Dedifferentiated amniotic fluid mesenchymal stem cell (primary cell): ENCODE data around the gene GADL1.

ENCODE experiments used
- DNase-seq: peaks from one replicate; pipeline ENCODE4 v3.0.0-alpha.2; 2016; ENCODE audit errors: extremely low spot score

GADL1 gene

DNA sequence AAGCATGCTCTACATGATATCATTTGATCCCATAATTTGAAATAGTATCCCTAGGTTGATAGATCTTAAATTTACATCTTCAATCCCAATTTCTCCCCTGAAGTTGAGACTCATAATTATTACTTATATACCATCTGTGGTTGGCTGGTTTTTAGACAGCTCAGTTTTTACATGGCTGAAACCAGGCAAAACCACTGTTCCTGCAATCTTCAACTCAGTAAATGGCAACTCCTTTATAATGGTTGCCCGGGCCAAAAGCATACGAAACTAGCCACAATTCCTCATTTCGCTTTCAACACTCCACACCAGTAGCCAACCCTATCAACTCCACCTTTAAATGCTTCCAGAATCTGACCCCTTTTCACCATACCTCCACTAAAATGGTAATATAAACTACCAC is 169.6 kb downstream of the GADL1 start:
- no peak for DNase-seq

DNA sequence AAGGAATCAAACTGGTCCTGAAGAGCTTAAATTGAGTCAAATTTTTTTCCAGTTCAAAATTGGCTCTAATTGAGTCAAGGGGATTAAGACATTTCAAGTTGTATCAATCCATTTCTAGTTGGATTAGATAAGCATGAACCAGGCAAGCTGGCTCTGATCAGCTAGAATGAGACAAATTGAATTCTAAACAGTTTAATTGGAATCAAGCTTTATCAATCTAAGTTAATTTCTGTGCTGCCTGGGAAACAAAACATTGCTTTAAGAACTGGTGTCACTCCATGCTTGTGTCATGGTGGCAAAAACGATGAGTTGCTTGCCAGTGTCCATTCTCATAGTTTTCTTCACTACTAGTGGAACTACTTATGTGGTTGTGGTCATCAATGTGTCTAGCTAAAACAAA is 171.2 kb downstream of the GADL1 start:
- no peak for DNase-seq

DNA sequence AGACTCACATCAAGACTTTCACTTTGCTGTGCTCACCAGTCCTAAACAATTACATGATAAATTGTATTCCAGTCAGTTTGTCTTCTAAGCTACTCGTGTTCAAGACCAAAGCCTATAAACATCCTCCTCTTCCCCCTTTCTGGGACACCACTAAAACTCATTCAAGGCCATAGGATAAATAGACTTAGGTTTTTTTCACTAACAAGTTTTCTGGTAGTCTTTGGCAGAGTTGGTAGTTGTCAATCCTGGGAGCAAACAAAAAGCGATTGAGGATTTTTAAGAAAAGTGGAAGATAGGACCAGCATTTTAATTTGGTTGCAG is 173.2 kb downstream of the GADL1 start:
- DNase-seq, result no peak

DNA sequence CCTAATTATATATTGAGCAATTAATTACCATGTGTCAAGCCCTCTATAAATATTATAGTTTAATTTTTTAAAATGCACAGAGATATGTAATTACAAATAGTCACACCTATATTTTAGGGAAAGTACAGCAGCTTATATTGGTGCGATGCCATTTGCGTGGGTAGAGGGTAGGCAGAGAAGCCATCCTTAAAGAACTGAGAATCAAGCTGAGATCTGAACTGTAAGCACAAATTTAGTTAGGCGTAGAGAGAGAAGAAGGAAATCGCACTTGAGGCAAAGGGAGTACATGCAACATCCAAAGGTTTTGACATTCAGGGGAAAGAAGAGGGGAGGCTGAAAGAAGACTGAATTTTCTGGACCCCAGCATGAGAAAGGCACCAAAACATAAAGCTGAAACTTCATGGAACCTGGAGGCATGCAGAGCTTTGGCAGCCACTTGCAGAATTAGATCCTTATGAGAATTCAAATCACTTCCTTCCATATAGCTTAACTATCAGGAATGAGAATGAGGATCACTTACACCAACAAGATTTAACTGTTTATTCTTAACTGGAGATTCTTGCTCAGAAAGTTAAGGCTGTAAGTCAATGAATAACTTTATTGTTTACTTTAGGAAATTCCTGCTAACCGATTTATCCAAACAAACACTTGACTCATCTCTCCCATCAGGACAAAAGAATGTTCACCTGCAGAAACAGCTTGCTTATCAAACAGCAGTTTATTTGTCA is 173.7 kb downstream of the GADL1 start:
- no peak for DNase-seq

DNA sequence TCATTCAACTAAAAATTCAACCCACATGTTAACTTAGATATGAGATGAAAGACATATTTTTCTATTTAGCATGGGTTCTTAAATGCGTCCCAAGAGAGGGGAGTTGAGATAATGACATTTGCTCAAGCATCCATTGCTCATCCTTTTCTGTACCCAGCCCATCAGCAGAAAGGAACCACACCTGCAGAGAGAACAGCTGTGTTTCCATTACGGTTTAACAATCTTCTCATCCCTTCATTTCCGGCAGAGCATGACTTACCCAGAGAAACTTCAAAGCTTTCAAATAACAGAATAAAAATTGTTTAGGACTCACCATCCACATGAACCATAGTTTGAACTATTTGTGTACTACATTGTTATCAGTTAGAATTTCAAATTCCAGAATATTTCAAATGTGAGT is 174.9 kb downstream of the GADL1 start:
- no peak for DNase-seq

DNA sequence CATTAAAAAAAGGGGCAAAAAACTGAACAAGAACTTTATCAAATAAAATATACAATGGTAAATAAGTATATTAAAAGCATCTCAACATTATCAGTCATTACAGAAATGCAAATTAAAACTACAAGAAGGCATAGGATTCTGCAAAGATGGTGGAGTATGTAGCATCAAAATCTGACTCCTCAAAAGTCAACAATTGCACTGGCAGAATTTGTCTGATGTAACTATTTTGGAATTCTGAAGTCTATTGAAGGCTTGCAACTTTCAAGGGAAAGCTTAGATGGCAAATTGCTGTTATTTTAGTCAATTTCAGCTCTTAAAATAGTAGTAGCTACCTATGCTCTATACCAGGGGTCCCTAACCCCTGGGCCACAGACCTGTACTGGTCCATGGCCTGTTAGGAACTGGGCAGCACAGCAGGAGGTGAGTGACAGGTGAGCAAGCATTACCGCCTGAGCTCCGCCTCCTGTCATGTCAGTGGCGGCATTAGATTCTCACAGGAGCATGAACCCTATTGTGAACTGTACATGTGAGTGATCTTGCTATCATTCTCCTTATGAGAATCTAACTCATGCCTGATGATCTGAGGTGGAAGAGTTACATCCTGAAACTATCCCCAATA is 180.5 kb downstream of the GADL1 start:
- no peak for DNase-seq

DNA sequence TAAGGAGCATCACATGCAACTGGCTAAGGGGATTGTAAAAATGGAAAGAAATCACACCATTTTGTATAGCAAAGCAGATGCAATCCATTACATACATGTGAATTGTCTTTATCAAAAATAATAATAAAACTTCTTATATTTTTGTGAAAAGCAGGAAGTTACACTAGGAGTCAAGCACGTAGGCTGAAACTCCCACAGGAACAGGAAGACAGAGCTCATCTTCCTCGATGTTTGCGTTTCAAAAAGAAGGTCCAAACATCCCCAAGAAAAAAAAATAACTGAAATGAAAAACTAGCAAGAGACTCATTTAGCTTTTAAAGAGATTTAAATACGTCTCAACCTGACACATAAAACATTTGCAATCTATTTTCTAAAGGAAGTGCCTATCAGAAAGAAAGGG is 181.5 kb downstream of the GADL1 start:
- no peak for DNase-seq

DNA sequence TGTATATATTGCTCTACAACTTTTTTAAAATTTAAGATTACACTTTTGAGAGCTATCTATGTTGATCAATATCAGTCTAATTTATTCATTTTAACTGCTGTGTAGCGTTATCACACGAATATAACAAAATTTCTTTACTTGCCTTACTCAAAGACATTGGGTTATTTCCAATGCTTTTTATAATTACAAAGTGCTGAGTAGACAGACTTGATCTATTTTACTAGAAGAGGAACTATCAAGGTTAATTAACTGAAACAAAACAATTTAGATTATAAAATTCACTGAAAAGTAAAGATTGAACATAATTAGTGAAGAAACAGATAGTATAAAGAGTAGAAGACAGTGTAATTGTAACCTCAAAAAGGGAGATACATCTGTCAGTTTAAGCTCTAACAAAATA is 182.6 kb downstream of the GADL1 start:
- DNase-seq, result no peak

DNA sequence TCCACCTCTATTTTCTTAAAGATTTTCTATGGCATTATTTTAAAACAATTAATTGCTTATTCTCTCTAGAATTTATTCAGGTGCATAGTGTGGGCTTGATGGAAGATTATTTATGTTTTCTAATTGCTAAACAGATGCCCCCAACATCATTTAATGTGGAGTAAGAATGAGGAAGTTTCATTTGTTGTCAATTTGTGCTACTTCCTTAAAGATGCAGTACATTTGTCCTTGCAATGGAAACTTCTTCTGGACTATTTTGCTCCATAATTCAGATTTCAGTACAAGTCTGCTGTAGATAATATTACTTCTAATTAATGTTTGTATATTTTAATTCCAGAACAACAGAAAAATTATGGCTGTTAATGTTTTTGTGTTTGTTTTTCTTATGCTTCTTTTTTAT is 183.3 kb downstream of the GADL1 start:
- no peak for DNase-seq

DNA sequence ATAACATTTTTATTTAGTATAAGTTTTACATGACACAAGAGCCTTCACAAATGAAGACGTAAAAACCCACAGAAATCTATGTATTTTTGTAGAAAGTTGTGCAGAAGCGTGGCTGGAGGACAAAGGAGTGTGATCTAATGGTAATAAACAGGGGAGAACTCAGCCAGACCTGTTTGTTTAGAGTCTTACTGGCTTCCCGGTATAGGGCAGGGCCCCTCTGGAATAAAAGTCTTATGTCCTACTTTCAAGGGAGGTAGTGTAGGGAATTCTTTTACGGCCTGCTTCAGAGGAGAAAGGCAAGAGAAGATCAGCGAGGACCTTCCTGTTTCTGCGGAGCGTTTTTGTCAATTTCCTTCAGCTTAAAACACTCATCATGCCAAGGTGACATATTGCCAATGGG is 184.4 kb downstream of the GADL1 start:
- DNase-seq, result no peak

DNA sequence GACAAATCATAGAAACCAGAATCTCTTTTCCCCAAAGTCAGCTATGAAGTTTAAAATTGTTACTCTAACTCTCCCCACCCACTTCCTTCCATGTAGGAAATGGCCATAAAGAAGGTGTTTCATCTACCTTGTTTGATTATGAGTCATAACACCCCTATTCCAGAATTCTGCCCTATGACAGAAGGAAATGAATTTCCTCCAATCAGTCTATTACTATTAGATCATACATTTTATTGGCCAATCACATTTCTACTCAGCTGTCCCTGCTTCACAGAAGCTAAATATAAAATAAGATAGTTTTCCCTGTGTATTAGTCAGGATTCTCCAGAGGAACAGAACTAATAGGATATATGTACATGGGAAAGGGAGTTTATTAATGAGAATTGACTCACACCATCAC is 186.0 kb downstream of the GADL1 start:
- no peak for DNase-seq

DNA sequence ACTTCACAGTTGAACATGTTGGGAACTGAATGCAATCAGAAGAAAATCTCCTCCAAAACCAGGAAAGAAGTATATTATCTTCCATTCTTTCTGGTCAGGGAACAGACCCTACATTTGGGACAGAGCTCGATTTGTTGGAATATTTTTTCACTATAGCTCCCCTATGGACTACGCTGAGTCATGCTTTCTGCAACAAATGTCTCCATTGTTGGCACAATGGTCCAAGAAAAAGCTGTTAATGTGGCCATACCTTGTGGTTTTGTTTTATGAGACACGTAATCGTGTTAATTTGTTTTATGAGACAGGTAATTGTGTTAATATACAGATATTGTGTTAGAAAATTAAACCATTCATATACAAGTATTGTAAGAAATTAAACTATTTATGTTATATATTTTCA is 186.6 kb downstream of the GADL1 start:
- DNase-seq, result no peak

DNA sequence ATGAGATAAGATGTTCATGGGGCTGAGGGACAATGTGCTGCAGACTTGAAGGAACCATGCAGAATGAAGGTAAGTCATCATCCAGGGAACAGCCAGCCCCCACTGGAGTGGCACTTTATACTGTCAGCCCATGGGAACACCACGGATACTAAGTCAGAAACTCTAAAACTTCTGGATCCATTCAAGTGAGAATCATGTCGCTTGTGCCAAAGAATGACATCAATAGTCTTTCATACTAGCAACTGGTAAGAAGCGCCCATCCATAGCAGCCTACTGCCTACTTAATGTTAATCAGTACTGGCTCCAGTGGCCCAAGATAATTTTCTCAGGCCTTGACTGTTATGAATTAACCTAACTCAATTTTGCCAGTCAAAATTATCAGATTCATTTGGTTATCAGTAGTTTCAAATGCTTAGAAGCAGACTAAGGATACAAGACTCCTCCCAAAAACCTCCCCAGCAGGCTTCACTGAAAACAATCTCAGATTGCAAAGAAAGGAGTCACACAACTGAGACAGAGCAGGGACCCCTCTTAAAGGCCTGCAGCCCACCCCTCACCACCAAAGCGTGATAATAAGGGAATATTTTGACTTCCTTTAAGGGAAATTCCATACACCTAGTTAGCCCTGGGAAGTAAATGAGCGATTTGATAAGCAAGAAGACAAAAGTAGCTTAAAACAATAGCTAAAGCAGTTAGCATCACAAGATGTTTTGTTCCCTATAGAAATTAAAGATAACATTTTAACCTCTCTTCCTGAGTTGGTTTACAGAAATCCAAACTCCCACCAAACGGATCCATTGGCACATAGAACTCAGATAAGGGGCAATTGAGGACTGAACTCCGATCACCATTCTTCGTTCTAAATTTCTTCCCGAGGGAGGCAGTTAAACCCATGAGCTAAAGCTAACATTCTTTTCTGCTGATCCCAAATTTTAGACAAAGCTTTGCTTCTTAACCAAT is 189.2 kb downstream of the GADL1 start:
- DNase-seq, result no peak

DNA sequence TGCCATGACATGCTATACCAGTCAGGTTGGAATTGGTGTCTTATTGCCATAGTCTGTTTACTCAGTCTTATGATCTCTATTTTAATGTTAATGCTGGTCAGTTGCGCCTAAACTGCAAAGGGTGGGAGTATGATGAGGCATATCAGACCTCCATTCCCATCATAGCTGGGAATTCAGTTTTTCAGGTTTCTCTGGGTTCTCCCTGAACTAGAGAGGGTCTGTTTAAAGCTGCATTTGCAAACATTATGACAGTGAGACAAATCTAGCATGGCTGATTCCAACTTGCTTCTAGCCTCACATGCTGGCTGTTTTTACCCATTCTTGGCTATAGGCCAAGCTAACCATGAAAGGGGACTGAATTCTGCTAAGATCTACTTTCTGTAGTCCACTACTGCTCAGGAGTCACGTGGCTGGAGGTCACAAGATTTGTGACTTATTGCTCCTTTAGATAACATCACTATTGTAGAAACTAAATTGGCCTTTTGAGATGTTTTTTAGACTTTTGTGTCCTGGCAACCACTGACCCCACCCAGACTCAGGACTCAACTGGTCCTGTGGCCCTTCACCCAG is 191.5 kb downstream of the GADL1 start:
- DNase-seq, result no peak

DNA sequence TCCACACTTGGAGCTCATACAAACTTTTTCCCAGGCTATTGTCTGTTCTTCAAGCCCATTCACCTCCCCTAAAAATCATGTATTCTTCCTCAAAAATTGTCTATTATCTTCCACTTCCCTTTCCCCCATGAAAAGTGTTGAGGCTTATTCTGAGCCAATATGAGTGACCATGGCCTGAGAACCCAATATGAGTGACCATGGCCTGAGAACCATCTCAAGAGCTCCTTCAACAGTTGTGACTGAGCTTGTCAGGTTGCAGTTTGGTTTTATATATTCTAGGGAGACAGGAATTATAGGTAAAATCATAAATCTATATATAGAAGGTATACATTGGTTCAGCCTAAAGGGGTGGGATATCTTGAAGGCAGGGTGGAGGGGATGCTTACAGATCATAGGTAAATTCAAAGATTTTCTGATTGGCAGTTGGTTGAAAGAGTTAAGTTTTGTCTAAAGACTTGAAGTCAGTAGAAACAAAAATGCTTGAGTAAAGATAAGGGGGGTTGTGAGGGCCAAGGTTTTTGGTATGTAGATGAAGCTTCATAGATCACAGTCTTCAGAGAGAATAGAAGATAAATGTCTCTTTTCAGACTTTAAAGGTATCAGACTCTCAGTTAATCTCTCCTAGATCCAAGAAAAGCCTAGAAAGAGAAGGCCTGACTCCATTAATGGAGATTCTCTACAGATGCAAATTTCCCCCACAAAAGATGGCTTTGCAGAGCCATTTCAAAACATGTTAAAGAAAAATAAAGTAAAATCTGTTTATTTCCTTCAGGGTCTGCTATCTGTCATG is 192.2 kb downstream of the GADL1 start:
- no peak for DNase-seq

DNA sequence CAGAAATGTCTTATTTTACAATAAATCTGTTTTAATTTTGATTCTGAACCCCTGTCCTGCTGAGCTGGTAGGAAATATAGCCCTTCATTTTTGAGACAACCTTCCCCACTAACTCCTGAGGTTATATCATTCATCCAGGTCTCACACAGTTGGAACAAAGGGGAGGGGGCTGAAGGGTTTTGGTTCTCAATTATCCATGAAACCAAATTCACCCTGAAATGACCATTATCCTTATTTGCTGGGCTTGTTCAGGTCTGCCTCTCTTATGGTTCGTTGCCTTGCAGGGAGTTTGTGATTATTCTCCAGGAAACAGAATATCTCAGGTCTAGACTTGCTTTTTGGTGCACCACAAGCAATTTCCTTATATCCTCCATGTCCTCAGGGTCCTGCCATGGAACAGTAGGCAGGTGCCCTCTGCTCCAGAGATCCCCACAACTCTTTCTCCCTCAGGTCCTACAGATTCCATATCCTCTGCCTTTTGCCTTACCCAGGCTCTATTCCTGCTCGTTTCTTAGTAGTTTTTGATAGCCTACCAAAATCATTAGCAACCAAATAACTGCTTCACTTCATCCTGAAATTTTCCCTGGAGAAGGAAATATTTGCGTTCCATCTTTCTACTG is 193.6 kb downstream of the GADL1 start:
- DNase-seq, result no peak

DNA sequence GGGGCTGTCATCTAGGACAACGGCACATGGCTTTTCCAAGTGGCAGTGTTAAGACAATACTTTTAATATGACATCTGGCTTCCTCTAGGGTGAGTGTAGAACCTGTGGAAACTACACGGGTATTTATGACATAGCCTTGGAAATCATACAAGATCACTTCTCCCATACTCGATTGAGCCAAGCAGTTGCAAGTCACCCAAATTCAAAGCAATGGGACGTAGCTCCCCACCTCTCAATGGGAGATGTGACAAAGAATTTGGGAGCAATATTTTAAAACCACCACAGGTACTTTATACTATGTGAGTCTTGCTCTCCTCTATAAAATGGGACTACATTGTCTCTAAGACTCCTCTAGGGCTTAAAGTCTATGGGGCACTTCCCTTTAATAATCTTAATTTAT is 194.5 kb downstream of the GADL1 start:
- DNase-seq, result no peak

DNA sequence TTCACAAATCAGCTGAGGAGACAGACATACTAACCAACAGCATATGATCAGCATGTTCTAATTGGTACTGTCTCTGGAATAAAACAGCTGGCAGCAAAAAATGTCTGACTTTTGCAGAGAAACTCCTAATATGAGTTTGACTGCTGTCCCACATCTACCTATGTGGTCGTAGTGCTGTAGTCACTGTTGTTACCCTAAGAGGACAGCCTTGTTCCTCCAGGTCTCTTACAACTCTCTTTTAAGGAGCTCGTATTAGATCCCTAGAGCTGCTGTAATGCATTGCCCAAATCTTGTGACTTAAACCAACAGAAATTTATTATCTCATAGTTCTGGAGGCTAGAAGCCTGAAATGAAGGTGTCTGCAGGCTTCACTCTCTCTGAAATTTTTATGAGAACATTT is 195.9 kb downstream of the GADL1 start:
- DNase-seq, result no peak

DNA sequence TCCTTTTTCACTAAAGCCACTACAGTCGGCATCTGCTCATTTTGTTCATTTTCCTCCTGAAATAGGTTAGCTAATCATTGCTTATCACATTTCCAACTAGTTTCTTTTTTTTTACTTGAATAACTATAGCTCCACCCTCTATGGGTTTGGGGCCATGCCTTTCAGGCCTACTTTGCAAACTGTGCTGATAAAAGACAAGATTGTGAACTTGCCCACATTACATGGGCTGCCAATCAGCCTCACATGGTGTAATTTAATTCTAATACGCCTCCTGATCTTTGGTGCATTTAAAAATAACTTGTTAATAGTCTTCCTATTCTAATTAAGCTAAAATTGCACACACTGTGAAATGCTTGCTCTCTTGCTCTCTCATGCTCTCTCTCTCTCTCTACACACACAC is 197.6 kb downstream of the GADL1 start:
- no peak for DNase-seq

DNA sequence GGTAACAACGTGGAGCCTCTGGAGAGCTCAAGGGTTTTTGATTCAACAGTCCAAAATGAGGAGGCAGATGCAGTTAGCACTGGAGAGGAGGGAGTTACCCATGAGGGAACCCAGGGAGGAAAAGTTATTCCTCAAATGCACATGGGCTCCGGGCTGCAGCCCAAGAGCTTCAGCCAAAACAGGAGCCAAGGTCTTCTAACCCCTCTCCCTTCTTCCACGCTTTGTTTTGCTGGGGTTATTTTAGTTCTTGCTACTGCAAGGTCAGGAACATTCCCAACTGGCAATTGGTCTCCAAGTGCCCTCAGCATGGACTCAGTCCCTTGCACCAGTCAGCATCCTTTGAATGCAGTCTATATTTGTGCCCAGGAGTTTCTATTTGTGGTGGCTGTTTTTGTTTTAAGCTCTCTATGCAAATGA is 198.1 kb downstream of the GADL1 start:
- no peak for DNase-seq
